Measurements from ENCODE around the gene CRYBA2. TPM values are rescaled to one million over a fixed set of nuclear protein-coding genes. Genes with fewer than 3 reads are reported as not detected.

CRYBA2 gene
- total RNA-seq, 2 experiments from 2014 or later: not detected

- peaks cover 82% of the 10 kb centered on the region for H3K27me3 Mint-ChIP-seq
- H3K4me3 Mint-ChIP-seq: no peak overlapping the region
- CTCF ChIA-PET: interaction anchor here (1.3 to 7.4 kb wide), 2 partner anchors 11 to 94 kb away, joined by 4 to 51 read pairs; no protein-coding TSS in a partner anchor
- POLR2A ChIA-PET: no interaction called here
- H3K36me3 Mint-ChIP-seq (ENCODE audit: low read depth): no peaks in the 10 kb centered on the region
- no peak overlapping the region for H3K27ac Mint-ChIP-seq
- DNase-seq: no peak
- peaks cover 8% of the 10 kb centered on the region for H3K4me1 Mint-ChIP-seq
- H3K9me3 Mint-ChIP-seq: no peaks in the 10 kb centered on the region
Measured at GRCh38 chr2:218992196-218992595, 1.0 kb downstream of the CRYBA2 start.

DNA sequence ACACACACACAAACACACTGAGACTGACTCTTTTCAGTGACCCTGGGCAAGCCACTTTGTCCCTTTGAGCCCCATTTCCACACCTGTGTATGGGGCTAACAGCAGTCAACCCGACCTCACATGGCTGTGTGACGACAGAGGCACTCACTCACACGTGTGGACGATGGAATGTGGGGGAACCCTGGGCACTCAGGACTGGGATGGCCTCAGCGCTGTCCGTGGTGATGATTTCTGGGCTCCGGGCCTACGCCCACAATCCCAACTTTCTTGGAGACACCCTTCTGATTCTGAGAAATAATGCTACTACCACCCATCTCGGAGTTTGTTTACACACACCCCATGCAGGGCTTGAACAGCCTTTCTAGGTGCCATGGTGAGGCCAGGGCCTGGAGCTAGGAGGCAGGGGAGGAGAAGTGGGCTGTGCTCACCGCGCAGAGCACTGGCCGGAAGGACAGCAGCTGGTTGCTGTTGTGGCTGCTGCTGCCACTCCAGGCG, 1.5 kb downstream of the CRYBA2 start:
- H3K9me3 Mint-ChIP-seq: no peaks in the 10 kb centered on the region
- ChIA-PET POLR2A (no interaction called here), CTCF (interaction anchor here (1.3 to 7.4 kb wide), 2 partner anchors 11 to 94 kb away, joined by 4 to 51 read pairs; no protein-coding TSS in a partner anchor)
- H3K4me1 Mint-ChIP-seq: peaks cover 8% of the 10 kb centered on the region
- DNase-seq: no peak
- no peak overlapping the region for H3K4me3 Mint-ChIP-seq
- H3K27me3 Mint-ChIP-seq: peaks cover 83% of the 10 kb centered on the region
- H3K27ac Mint-ChIP-seq: no peak overlapping the region
- H3K36me3 Mint-ChIP-seq (ENCODE audit: low read depth): no peaks in the 10 kb centered on the region

DNA sequence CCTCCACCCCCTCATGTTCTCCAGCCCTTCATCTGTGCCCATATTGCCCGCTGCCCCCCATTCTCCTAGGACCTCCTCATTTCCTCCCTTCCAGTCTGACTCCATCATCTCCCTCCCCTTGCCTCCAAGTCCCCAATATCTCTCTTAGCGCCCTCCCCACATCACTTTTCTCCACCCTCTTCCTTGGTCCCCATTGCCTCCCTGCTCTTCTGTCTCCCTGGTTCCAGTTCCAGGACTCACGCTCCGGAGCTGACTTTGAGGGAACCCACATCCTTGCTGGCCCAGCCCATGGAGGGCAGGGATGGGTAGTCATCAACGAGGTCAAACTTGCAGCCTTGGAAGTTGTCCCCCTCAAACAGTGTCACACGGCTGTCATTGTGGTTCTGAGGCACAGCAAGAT, 2.6 kb downstream of the CRYBA2 start:
- DNase-seq: no peak
- POLR2A ChIA-PET: no interaction called here
- peaks cover 87% of the 10 kb centered on the region for H3K27me3 Mint-ChIP-seq
- peaks cover 8% of the 10 kb centered on the region for H3K4me1 Mint-ChIP-seq
- H3K9me3 Mint-ChIP-seq: no peaks in the 10 kb centered on the region
- no peak overlapping the region for H3K4me3 Mint-ChIP-seq
- CTCF ChIA-PET: interaction anchor here (1.6 to 3.3 kb wide), 2 partner anchors 8 to 11 kb away, joined by 4 to 19 read pairs; no protein-coding TSS in a partner anchor
- H3K36me3 Mint-ChIP-seq (ENCODE audit: low read depth): no peaks in the 10 kb centered on the region
- no peak overlapping the region for H3K27ac Mint-ChIP-seq

DNA sequence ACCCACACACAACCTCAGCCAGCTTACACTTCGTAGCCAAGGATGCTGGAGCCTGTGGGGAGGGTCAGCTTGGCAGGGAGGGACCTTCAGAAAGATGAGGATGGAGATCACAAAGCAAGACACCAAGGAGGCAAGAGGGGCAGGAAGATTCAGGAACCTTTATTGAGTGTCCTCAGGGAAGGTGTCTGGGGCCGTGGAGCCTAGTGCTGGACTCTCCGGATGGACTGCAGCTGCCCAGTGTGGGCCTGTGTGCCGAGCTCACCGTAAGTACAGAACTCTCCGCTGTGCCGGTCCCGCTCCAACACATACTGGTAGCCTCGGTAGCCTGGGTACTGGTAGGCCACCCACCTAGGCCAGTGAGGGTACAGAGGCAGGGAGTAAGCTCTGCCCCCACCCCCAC, 3.2 kb downstream of the CRYBA2 start:
- Mint-ChIP-seq H3K27me3 (peaks cover 85% of the 10 kb centered on the region), H3K27ac (no peak overlapping the region), H3K4me3 (no peak overlapping the region), H3K9me3 (no peaks in the 10 kb centered on the region), H3K36me3 (ENCODE audit: low read depth) (no peaks in the 10 kb centered on the region), H3K4me1 (peaks cover 8% of the 10 kb centered on the region)
- CTCF ChIA-PET: interaction anchor here (1.6 to 3.3 kb wide), 2 partner anchors 8 to 10 kb away, joined by 4 to 19 read pairs; no protein-coding TSS in a partner anchor
- POLR2A ChIA-PET: interaction anchor here (1.5 kb wide), 1 partner anchor 10 kb away, joined by 3 read pairs; no protein-coding TSS in a partner anchor
- no peak for DNase-seq

- H3K27ac Mint-ChIP-seq: no peak overlapping the region
- no peaks in the 10 kb centered on the region for H3K36me3 Mint-ChIP-seq (ENCODE audit: low read depth)
- ChIA-PET CTCF (interaction anchor here (3.3 kb wide), 1 partner anchor 9 kb away, joined by 19 read pairs; no protein-coding TSS in a partner anchor), POLR2A (no interaction called here)
- no peaks in the 10 kb centered on the region for H3K9me3 Mint-ChIP-seq
- H3K27me3 Mint-ChIP-seq: peaks cover 82% of the 10 kb centered on the region
- H3K4me1 Mint-ChIP-seq: peaks cover 5% of the 10 kb centered on the region
- no peak overlapping the region for H3K4me3 Mint-ChIP-seq
- DNase-seq: no peak
Measured at GRCh38 chr2:218988650-218989049, 4.6 kb downstream of the CRYBA2 start.

- no peaks in the 10 kb centered on the region for H3K36me3 Mint-ChIP-seq (ENCODE audit: low read depth)
- CTCF ChIA-PET: interaction anchor here (3.3 kb wide), 1 partner anchor 8 kb away, joined by 19 read pairs; no protein-coding TSS in a partner anchor
Measured at GRCh38 chr2:218988164-218988563, 5.1 kb downstream of the CRYBA2 start.

GRCh38 chr2:218986148-218986761, 7.0 kb downstream of the CRYBA2 start:
- no peak overlapping the region for H3K4me3 Mint-ChIP-seq

More at GRCh38 chr2:218988164-218988563, 5.1 kb downstream of the CRYBA2 start:
- POLR2A ChIA-PET: no interaction called here
- Mint-ChIP-seq H3K4me1 (peaks cover 5% of the 10 kb centered on the region), H3K27me3 (peaks cover 85% of the 10 kb centered on the region), H3K27ac (no peak overlapping the region), H3K9me3 (no peaks in the 10 kb centered on the region), H3K4me3 (no peak overlapping the region)
- no peak for DNase-seq

DNA sequence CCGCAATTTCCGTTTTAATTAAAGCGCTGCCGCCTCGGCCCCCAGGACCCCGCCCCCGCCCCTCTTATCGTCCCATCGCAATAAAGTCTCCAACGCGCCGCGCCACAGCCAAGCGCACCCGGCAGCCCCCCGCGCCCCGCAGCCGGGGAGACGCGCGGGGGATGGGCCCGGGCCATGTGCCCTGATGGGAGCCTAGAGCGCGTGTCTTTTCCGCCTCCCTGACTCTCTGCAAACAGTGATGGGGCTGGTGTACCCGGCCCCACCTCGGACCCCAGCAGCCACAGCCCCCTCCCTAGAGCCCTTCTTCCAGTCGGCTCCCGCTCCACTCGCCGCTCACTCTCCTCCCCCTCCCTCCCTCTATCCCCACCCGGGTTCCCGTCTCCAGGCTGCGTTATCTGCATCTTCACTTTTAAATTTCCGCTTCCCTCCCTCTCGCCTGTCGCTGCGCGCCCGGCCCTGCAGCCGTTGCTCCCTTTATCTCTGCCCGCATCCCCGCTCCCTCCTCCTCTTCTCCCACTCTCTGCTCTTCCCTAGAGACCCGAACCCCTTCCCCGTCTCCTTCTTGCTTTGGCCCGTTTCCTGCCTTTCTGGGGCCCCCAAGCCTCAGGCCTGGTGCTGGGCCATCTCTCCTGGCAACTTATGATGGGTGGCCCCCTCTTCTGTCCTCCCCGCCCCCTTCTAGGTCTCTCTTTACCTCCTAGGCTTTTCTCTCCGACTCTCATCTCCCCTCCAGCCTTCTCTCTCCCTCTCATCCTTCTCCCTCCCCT, 7.7 kb downstream of the CRYBA2 start:
- no peak for DNase-seq
- Mint-ChIP-seq H3K36me3 (ENCODE audit: low read depth) (peaks cover 4% of the 10 kb centered on the region), H3K4me3 (no peak overlapping the region), H3K4me1 (peaks cover 13% of the 10 kb centered on the region), H3K9me3 (no peaks in the 10 kb centered on the region), H3K27me3 (peaks cover 81% of the 10 kb centered on the region), H3K27ac (no peak overlapping the region)
- POLR2A ChIA-PET: no interaction called here
- CTCF ChIA-PET: interaction anchor here (2.4 kb wide), 1 partner anchor 10 kb away, joined by 8 read pairs; no protein-coding TSS in a partner anchor

More at GRCh38 chr2:218986148-218986761, 7.0 kb downstream of the CRYBA2 start:
- Mint-ChIP-seq H3K9me3 (no peaks in the 10 kb centered on the region), H3K27ac (no peak overlapping the region), H3K4me1 (peaks cover 8% of the 10 kb centered on the region), H3K36me3 (ENCODE audit: low read depth) (peaks cover under 1% of the 10 kb centered on the region), H3K27me3 (peaks cover 84% of the 10 kb centered on the region)
- ChIA-PET POLR2A (no interaction called here), CTCF (no interaction called here)
- DNase-seq: no peak

DNA sequence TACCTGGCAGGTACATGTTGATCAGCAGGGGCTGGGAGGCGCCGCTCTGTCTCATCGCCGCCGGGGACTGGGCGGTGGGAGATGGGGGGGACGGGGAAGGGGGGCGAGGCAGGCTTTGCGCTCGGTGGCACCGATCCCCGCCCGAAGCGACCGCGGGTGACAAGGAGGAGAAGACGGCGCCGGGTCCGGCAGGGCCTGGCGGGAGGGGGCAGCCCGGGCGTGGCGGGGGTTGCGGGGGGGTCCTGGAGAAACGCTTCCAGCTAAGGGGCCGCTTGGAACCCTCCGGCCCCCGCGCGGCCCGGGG, 8.2 kb downstream of the CRYBA2 start, which contains the start of gene FEV:
TSS of gene FEV (minus strand) at position 164 of the 304 bp plus-strand sequence. CDS start at position 55, 109 bp downstream.
- no peak within 1 kb of the TSS for H3K27ac Mint-ChIP-seq
- POLR2A ChIA-PET: no interaction called here
- H3K9me3 Mint-ChIP-seq: no peaks in the 10 kb centered on the region
- H3K4me3 Mint-ChIP-seq: no peak within 1 kb of the TSS
- H3K27me3 Mint-ChIP-seq: peaks cover 80% of the 10 kb centered on the region
- H3K4me1 Mint-ChIP-seq: peaks cover 15% of the 10 kb centered on the region
- H3K36me3 Mint-ChIP-seq (ENCODE audit: low read depth): peaks cover 4% of the 10 kb centered on the region
- no peak for DNase-seq
- CTCF ChIA-PET: interaction anchor here (2.4 kb wide), 1 partner anchor 11 kb away, joined by 8 read pairs; no protein-coding TSS in a partner anchor

- Mint-ChIP-seq H3K4me1 (peaks cover 19% of the 10 kb centered on the region), H3K27me3 (peaks cover 81% of the 10 kb centered on the region), H3K27ac (no peak overlapping the region), H3K9me3 (no peaks in the 10 kb centered on the region), H3K4me3 (no peak overlapping the region), H3K36me3 (ENCODE audit: low read depth) (peaks cover 4% of the 10 kb centered on the region)
- no peak for DNase-seq
- CTCF ChIA-PET: interaction anchor here (2.4 kb wide), 1 partner anchor 11 kb away, joined by 8 read pairs; no protein-coding TSS in a partner anchor
- POLR2A ChIA-PET: no interaction called here
Measured at GRCh38 chr2:218984239-218985020, 8.8 kb downstream of the CRYBA2 start.

- ChIA-PET POLR2A (no interaction called here), CTCF (interaction anchor here (2.4 kb wide), 1 partner anchor 12 kb away, joined by 8 read pairs; no protein-coding TSS in a partner anchor)
- no peaks in the 10 kb centered on the region for H3K9me3 Mint-ChIP-seq
- no peak for DNase-seq
- peaks cover 4% of the 10 kb centered on the region for H3K36me3 Mint-ChIP-seq (ENCODE audit: low read depth)
- H3K4me3 Mint-ChIP-seq: no peak overlapping the region
- H3K4me1 Mint-ChIP-seq: peaks cover 19% of the 10 kb centered on the region
- H3K27ac Mint-ChIP-seq: no peak overlapping the region
- peaks cover 76% of the 10 kb centered on the region for H3K27me3 Mint-ChIP-seq
Measured at GRCh38 chr2:218983934-218984238, 9.3 kb downstream of the CRYBA2 start.

- POLR2A ChIA-PET: no interaction called here
- Mint-ChIP-seq H3K4me1 (peaks cover 19% of the 10 kb centered on the region), H3K9me3 (no peaks in the 10 kb centered on the region), H3K36me3 (ENCODE audit: low read depth) (peaks cover 4% of the 10 kb centered on the region), H3K27me3 (peaks cover 74% of the 10 kb centered on the region), H3K4me3 (no peak overlapping the region), H3K27ac (no peak overlapping the region)
- no peak for DNase-seq
- CTCF ChIA-PET: interaction anchor here (1.4 to 2.4 kb wide), 2 partner anchors 12 to 86 kb away, joined by 4 to 8 read pairs; no protein-coding TSS in a partner anchor
Measured at GRCh38 chr2:218983263-218983933, 9.8 kb downstream of the CRYBA2 start.

Data from activated CD4-positive, alpha-beta memory T cell treated with anti-CD3 and anti-CD28 coated beads, Interleukin-2, amount 10 ng/mL, durations not matched to agents 7 days and 5 days (primary cell).